NCI-H2029 (cell line): ENCODE data around the gene SLC38A4.

Experiments used
- DNase-seq: peaks from one replicate; lab custom pipeline; 2025; lab: John Stamatoyannopoulos, UW

Gene SLC38A4

GRCh38 chr12:46815809-46816208 lies 10.0 kb downstream of the SLC38A4 start:
- DNase-seq, result no peak

GRCh38 chr12:46814143-46814542 lies 11.7 kb downstream of the SLC38A4 start:
- no peak for DNase-seq

- no peak for DNase-seq
Observed at GRCh38 chr12:46811185-46811584, 14.6 kb downstream of the SLC38A4 start.

- DNase-seq, result no peak
Observed at GRCh38 chr12:46808955-46809697, 16.7 kb downstream of the SLC38A4 start.

GRCh38 chr12:46808317-46808716 lies 17.5 kb downstream of the SLC38A4 start:
- DNase-seq, result no peak

- DNase-seq, result no peak
Observed at GRCh38 chr12:46804054-46804453, 21.7 kb downstream of the SLC38A4 start.

GRCh38 chr12:46803517-46803916 lies 22.3 kb downstream of the SLC38A4 start:
- no peak for DNase-seq

GRCh38 chr12:46801293-46801692 lies 24.5 kb downstream of the SLC38A4 start:
- no peak for DNase-seq

- DNase-seq, result no peak
Observed at GRCh38 chr12:46800160-46800559, 25.6 kb downstream of the SLC38A4 start.

GRCh38 chr12:46798648-46799047 lies 27.1 kb downstream of the SLC38A4 start:
- no peak for DNase-seq

- no peak for DNase-seq
Observed at GRCh38 chr12:46798056-46798455, 27.7 kb downstream of the SLC38A4 start.

GRCh38 chr12:46795988-46796387 lies 29.8 kb downstream of the SLC38A4 start:
- no peak for DNase-seq

- DNase-seq, result no peak
Observed at GRCh38 chr12:46794593-46795190, 31.1 kb downstream of the SLC38A4 start.

- DNase-seq, result no peak
Observed at GRCh38 chr12:46792925-46793324, 32.9 kb downstream of the SLC38A4 start.

- DNase-seq, result no peak
Observed at GRCh38 chr12:46790066-46790465, 35.7 kb downstream of the SLC38A4 start.

GRCh38 chr12:46788072-46788887 lies 37.5 kb downstream of the SLC38A4 start:
- DNase-seq, result no peak

- no peak for DNase-seq
Observed at GRCh38 chr12:46787496-46788055, 38.2 kb downstream of the SLC38A4 start.

- no peak for DNase-seq
Observed at GRCh38 chr12:46786774-46787173, 39.0 kb downstream of the SLC38A4 start.

- DNase-seq, result no peak
Observed at GRCh38 chr12:46785382-46785781, 40.4 kb downstream of the SLC38A4 start.

- no peak for DNase-seq
Observed at GRCh38 chr12:46783871-46784270, 41.9 kb downstream of the SLC38A4 start.

- DNase-seq, result no peak
Observed at GRCh38 chr12:46779879-46780278, 45.9 kb downstream of the SLC38A4 start.

- DNase-seq, result no peak
Observed at GRCh38 chr12:46779063-46779462, 46.7 kb downstream of the SLC38A4 start.

- no peak for DNase-seq
Observed at GRCh38 chr12:46778415-46778814, 47.4 kb downstream of the SLC38A4 start.
